GM21619 (cell line): ENCODE measurements around the gene TOMM7.
"Not testable (repeated sequence)": the region's sequence is repeated elsewhere in the genome, so short reads cannot be mapped to it uniquely, and the experiment has no call there.

Source experiments
- ATAC-seq: cut with Tn5 transposase; IDR thresholded peaks from one replicate; pipeline ENCODE4 v1.9.1; 2021; ENCODE audit not compliant: unreplicated experiment

TOMM7 gene

DNA sequence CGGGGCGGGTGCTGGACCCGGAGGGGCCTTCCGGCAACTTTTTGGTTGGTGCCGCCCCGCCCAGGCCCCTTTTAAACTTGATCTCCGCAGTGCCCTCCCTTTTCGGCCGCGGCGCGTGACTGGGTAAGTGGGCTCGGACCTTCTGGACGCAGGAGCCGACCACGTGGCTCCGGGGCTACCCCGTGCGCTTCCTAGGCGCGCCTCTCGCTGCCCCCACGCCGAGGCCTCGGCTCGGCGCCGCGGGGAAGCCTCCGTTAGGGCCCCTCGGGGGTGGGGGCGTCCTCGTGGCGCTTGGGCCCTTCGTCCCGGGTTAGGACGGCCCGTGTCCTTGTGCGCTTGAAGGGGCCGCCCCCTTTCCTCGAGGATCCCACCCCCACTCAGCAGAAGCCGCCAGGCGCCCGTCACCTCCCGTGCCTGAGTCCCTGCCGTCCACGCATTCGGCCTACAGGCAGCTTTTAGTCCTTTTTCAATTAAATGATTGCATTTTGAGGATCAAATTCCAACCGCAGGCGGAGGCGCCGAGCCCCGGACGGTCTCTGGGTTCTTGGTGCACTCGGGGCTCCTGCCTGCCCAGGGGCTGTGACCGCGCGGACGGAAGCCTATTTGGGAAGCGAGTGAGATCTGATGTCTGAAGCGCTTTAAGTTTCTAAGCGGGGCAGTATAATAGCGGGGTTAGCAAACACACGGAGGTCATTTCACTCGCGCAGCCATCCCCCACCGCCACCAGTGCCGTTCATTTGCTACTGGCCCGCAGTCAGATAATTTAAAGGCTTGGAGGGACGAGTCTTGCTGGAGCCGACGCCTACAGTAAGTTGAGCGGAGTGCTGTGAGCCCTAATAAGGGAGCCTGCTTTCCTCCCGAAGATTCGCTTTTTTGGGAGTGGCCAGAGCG lies 31.8 kb upstream of the TOMM7 start:
- ATAC-seq = peak; percentile 80

DNA sequence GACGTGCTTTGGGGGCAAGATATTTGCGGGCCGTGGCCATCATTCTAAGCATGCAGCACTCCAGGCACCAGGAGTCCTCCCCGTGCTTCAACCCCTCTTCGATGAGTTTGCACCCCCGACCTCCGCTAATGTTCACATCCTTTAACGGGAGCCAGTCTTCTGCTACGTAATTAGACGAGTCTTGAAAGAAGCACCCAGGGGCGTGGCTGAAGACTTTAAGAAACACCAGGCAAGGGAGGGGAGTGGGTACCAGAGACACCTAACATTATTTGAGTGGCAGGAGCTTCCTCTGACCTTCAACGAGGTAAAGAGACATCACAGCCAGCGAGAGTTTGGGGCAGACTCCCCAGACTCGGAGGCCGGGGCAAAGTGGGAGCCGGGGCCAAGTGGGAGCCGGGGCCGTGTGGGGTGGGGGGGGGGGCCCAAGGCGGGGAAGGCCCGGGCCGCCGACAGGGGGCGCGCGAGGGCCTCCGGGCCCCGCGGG lies 31.1 kb upstream of the TOMM7 start:
- ATAC-seq = peak; percentile 12

DNA sequence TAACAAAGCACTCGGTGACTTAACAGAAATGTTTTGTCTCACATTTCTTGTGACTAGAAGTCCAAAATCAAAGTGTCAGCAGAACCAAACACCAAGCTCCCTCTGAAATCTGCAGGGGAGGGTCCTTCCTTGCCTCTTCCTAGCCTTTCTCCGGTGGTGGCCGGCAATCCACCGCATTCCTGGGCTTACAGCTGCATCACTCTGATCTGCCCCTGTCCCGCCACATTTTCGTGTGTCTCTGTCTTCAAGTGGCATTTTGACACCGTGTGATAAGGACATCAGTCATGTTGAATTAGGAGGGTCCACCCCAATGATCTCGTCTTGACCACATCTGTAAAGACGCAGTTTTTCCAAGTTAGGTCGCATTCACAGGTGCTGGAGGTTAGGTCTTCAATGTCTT lies 30.5 kb upstream of the TOMM7 start:
- no peak for ATAC-seq

DNA sequence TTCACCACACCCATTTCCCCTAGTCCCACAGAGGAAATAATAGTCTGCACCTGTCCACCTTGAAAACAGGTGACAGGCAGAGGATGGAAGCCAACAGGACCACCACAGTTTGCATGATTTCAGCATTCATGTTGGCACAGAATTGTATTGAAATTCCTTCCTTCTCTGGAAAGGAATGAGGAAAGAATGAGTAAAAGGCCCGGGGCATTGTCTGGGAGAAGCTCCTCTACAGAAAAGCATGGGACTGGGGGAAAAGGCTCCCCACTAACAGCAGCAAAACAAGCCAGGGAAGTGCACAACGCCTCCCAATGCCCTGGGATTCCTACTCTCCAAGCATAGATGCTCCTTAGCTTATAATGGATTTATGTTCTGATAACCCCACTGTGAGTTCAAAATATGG lies 28.5 kb upstream of the TOMM7 start:
- no peak for ATAC-seq

DNA sequence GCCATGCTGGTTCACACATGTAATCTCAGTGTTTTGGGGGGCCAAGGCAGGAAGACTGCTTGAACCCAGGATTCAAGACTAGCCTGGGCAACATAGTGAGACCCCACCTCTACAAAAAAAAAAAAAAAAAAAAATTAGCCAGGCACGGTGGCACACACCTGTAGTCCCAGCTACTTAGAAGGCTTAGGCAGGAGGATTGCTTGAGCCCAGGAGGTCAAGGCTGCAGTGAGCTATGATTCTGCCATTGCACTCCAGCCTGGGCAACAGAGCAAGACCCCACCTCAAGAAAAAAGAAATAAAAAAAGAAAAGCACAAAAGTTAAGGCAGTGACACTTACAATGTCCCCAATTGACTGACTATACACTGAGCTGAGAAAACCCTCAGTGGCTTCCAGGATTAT lies 27.7 kb upstream of the TOMM7 start:
- not testable (repeated sequence) for ATAC-seq

DNA sequence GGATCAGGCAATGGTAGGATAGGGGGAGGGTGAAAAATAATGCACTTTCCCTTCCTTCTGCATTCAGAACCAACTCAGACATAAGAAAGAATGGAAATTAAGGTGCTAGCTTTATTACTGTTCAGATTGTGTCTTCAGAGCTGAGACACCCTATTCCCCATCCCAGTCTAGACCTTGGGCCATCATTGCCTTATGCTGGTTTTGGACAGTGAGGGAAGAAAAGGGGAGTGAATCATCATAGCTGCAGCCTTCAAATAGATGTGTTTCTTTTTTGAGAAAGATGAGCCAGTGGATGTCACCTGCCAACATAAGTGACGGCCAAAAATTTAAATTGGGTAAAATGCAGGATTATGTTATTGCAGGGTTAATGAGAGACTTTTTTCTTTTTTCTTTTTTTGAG lies 27.0 kb upstream of the TOMM7 start:
- ATAC-seq = no peak

DNA sequence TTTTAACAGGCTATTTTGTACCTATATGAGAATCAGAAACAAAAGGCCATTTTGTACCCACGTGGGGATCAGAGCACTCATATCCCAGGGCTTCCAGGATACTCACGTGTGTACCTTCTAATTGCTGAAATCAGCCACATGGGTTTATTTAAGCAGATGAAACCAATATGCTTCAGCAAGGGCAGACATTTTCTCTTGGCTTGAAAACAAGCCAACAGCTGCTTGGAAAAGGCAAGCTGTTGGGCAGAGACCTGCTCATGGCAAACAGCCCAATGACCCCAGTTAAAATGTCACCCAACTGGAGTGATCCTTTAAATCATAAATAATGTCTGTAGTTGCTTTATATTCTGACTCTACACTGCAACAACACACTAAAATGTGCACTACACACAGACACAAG lies 26.5 kb upstream of the TOMM7 start:
- no peak for ATAC-seq

DNA sequence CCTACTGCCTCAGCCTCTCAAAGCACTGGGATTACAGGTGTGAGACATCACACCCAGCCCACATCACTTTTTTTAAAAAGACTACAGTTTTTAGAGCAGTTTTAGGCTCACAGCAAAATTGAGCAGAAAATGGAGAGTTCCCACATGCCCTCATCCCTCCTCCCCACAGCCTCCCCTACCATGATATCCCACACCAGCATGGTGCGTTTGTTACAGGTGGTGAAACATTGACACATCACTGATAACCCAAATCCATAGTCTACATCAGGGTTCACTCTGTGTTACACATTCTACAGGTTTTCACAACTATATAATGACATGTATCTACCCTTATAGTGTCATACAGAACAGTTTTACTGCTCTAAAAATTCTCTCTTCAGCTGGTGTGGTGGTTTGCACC lies 24.3 kb upstream of the TOMM7 start:
- no peak for ATAC-seq

DNA sequence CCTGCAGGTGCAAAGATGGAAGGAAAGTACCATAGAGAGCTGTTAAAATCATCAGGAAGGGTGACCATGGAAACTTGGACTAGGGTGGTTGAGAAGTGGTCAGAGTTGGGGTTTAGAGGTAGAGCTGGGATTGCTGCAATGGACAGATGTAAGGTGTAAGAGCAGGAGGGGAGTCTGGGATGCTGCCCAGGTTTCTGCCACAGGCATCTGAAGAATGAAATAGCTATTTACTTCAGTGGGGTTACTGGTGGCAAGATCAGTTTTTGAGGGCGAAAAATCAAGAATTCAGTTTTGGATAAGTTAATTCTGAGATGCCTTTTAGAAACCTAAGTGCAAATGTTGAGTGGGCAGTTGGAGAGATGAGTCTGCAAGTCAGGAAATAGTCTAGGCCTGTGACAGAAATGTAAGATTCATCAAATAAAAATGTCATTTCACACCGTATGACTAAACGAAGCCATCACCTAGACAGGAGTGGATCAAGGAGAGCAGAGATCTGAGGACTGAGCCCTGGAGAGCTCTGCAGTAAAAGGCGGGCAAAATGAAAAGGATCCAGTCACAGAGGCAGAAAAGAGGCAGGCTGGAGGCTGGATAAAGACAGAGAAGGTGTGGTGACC lies 22.7 kb upstream of the TOMM7 start:
- no peak for ATAC-seq

DNA sequence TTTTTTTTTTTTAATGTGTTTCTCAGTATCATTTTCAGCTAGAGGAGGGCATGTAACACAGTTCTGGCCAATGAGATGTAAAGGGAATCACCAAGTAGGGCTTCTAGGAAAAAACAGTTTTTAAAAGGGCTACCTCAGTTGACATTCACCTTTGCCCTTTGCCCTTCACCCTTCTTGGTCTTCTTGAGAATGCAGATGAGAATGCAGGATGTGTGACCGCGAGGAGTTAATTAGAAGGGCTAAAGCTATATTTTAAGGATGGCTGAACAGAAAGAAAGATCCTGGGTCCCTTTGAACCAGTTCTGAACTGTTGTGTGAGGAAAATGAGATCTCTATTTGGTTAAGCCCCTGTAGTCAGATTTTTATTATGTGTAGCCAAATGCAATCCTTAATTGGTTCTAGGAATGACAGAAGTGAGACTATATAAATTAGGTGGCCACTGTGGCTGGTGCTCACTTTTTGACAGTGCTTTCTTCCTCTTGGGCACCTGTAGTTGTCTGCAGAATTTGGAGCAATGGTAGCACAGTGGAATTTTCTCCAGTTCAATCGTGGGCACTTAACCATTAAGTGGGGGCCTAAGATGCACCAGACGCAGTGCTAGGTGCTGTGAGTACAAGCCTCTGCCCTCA lies 21.1 kb upstream of the TOMM7 start:
- no peak for ATAC-seq

DNA sequence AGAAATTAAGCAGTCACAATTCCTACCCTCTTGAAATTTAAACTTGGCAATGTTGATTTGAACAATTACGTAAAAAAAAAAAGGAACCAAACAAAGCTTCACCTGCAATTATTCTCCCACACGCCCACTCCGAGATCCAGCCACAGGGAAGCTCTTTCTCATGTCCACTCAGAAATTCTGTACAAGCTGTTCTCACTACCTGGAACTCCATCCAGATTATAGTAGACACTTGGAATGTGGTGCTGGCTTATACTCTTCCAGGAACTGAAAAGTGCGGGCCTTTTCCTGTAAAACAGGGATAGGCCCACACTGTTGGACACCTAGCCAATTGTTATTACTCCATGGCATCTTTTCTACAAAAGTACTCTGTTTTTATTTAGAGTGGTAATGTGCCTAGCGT lies 20.3 kb upstream of the TOMM7 start:
- ATAC-seq = no peak

DNA sequence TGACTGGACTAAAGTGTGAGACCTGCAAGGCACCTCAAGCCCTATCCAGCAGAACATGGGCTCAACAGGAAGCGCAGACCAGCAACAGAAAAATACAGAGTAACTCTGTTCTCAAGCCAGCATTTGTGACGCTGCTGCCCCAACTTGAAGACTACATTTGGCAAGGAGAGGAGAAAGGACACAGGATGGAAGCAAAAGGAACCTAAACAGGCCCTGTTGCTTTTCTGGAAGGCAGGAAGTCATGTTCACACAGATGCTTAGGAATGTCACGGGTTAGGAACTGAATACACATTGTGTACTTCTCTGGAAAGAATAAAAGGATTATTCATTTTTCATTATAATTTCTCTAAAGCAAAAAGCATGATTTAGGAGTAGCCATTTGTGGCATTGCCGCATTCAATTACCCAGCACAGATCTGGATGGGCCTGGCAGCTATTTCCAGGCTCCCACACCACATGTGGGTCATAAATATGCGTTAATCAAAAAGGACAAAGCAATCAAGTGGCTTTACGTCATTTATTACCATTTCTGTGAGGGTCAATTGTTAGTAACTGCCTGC lies 19.8 kb upstream of the TOMM7 start:
- ATAC-seq = no peak

DNA sequence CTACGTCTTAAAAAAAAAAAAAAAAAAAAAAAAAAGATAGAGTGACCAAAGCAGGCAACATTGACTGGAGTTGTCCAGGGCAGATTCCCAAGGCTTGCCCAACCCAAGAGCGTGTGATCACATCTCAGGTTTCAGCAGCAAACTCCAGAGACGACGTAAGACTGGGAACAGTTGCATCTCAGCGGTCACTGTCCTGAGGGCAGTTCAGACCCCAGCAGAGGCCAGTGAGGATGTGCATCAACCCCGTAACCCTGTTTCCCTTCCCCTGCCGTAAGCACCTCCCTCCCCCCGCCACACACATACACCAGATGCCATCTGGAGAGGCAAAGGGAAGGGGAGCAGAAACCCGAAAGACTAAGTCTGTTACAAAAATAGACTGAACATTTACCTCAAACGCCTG lies 19.3 kb upstream of the TOMM7 start:
- ATAC-seq = no peak

DNA sequence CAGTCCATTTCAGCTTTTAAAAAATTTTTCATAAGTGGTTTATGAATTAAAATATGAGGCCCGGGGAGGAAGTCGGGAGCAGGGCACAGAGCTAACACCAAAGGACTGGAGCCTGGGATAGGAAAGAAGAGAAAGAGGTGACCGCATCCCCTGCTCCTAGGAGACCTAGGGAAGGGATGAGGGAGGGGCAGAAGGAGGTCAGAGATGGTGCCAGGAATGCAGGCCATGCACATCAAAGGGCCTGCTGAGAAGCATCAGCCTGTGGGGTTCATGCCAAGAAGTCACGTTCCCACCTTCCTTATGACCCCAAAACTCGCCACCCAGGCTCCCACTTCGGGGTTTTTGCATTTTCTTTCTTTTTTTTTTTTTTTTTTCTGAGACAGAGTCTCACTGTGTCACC lies 14.7 kb upstream of the TOMM7 start:
- no peak for ATAC-seq

DNA sequence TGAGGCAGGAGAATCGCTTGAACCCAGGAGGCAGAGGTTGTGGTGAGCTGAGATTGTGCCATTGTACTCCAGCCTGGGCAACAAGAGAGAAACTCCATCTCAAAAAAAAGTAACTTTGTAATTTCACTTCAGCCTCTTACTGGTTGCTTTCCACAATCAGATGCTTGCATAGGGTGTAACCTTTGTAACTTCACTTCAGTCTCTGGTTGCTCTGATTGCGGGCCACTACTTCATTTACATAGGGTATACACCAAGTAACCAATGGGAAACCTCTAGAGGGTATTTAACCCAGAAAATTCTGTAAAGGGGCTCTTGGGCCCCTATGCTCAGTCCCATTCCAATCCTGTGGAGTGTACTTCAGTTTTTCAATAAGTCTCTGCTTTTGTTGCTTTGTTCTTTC lies 13.9 kb upstream of the TOMM7 start:
- ATAC-seq = not testable (repeated sequence)

DNA sequence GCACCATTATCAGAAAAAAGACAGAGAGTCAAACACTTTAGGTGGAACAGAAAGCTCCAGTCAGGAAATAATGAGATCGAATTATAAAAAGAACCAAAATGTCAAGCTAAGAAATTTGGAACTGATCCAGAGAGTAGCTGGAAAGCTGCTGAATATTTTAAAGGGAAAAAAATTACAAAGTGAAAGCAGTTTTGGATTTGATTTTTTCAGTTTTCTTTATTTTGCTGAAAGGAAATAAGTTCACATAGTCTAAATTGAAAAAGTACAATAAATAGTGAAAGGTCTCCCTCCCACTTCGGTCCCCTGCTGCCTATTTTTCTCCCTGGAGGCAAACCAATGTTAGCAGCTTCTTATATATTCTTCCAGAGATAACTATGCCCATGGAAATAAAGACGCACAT lies 11.3 kb upstream of the TOMM7 start:
- no peak for ATAC-seq

DNA sequence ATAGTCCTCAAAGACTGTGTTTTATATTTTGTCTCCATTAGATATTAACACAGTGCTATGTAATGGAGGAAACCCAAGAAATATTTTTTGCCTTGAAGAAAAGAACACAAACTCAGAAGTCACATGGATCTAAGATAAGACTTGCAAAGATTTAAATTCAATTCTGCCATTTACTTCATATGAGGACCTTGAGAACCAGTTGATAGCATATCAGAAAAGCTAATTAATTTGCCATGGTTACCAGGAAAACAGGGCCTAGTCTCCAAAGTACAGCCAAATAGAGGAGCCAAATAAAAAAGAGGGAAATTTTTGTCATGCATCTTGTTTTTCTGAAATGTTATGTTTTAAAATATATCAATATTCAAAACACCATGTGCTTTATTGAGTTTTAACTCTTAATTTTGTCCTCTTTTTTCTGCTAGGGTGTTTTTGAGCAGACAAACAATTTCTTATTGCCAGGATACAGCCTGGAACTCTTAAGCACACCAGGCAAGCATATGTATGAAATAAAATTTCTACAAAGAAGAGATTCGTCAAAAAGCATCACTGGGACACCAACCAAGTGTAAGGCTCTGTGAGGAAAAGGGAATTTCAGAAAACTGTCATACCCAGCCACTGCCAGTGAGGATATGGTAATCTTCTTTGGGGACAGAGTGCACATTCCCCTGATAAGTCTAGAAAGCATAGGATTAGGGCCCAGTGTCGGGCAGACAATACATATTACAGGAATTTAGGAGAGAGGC lies 10.6 kb upstream of the TOMM7 start:
- no peak for ATAC-seq

DNA sequence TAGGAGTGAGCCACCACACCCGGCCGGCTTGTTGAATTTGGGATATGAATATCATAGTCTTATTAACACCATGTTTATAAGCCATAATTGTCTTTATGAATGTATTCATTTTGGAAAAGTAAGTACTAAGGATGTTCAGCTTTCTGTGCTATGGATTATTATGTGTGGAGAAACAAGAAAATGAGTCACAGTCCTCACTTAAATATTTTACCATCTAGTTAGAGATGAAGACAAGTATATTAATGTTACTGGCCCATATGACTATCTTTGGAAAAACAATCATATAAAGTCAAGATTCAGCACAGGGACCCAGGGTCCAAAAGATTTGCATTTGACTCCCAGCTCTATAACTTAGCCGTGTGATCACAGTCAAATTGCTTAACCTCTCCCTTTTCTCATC lies 9.8 kb upstream of the TOMM7 start:
- no peak for ATAC-seq

DNA sequence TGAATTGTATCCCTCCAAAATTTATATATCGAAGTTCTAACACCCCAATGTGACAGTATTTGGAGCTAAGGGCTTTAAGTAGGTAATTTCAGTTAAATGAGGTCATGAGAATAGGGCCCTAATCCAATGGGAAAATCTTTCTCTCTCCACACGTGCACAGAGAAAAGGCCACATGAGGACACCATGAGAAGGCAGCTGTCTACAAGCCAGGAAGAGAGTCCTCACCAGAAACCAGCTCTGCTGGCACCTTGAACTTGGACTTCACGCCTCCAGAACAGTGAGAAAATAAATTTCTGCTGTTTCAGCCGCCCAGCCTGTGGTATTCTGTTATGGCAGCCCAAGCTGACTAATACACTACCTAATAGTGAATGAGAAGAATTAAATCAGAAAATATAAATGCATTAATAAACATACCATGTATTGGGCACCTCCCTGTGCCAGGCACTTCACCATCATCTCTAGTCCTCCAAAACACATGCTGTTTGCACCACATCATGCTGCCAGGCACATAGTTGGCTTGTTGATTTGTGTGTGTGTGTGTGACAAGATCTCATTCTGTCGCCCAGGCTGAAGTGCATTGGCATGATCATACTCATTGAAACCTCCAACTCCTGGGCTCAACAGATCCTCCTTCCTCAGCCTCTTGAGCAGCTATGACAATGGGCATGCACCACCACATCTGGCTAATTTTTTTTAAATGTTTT lies 9.1 kb upstream of the TOMM7 start:
- no peak for ATAC-seq

DNA sequence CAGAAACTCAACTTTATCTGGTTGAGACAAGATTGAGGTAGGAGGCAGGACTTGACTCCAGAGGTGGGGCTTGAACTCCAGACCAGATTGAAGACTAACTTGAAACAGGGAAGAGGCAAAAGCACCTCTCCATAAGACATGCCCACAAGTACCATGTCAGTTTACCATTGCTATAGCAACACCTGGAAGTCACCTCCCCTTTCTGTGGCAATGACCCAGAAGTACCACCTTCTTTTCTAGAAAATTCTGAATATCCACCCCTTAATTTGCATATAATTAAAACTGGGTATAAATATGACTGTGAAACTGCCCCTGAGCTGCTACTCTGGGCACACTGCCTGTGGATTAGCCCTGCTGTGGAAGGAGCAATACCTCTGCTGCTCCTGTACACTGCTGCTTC lies 4.9 kb upstream of the TOMM7 start:
- ATAC-seq = no peak
